CD8-positive, alpha-beta memory T cell (primary cell): ENCODE data around the gene PNMA6F. TPM values are rescaled to one million over a fixed set of nuclear protein-coding genes. Genes with fewer than 3 reads are reported as not detected.

Source experiments
- CTCF ChIA-PET: fragments of 350-600 bp; sonication (Branson Sonifier 250); formaldehyde crosslinking; loops from one replicate; lab custom pipeline; 2021; ENCODE audit warnings: antibody characterized with exemption; lab: Charles Lee
- POLR2A ChIA-PET: fragments of 350-600 bp; sonication (Branson Sonifier 250); formaldehyde crosslinking; loops from one replicate; lab custom pipeline; 2021; ENCODE audit warnings: antibody characterized with exemption; lab: Charles Lee
- DNase-seq, 5 donors: peaks; one replicate each; pipeline versions ENCODE4 v3.0.0 to v3.0.0-alpha.2; 2020 to 2022; ENCODE audit warnings: mixed read lengths in 1 of 5
- H3K27ac ChIP-seq: one replicate; pipeline ENCODE4 v1.7.0; 2013; ENCODE audit warnings: low read depth, mild to moderate bottlenecking, low read length, moderate library complexity
- H3K27me3 ChIP-seq: 2 replicates; pipeline ENCODE4 v1.7.0; 2013; ENCODE audit warnings: low read length, mild to moderate bottlenecking; ENCODE audit not compliant: insufficient read depth, poor library complexity, severe bottlenecking
- H3K36me3 ChIP-seq: 2 replicates; pipeline ENCODE4 v1.7.0; 2013; ENCODE audit warnings: mild to moderate bottlenecking, low read length, moderate library complexity; ENCODE audit not compliant: insufficient read depth
- H3K4me1 ChIP-seq: 2 replicates; pipeline ENCODE4 v1.7.0; 2013; ENCODE audit warnings: mild to moderate bottlenecking, low read length, moderate library complexity; ENCODE audit not compliant: insufficient read depth
- H3K4me3 ChIP-seq: 2 replicates; pipeline ENCODE4 v1.7.0; 2013; ENCODE audit warnings: mild to moderate bottlenecking, low read length
- H3K9me3 ChIP-seq: 2 replicates; pipeline ENCODE4 v1.7.0; 2013; ENCODE audit warnings: mild to moderate bottlenecking, low read length
- H3K27ac Mint-ChIP-seq, 8 donors: one replicate each; pipeline ENCODE4 v1.8.0; 2020 to 2021; ENCODE audit warnings: mixed read lengths in 8 of 8, mild to moderate bottlenecking in 6 of 8, inconsistent platforms in 3 of 8, moderate library complexity in 3 of 8
- H3K27me3 Mint-ChIP-seq, 2 donors: one replicate each; pipeline ENCODE4 v1.8.0; 2020 to 2021; ENCODE audit warnings: mixed read lengths in 2 of 2, mild to moderate bottlenecking in 1 of 2, moderate library complexity in 1 of 2
- H3K36me3 Mint-ChIP-seq, 3 donors: one replicate each; pipeline ENCODE4 v1.8.0; 2020 to 2021; ENCODE audit warnings: mixed read lengths in 3 of 3, inconsistent platforms in 1 of 3, mild to moderate bottlenecking in 1 of 3
- H3K4me1 Mint-ChIP-seq, 3 donors: one replicate each; pipeline ENCODE4 v1.8.0; 2020 to 2021; ENCODE audit warnings: mixed read lengths in 3 of 3, inconsistent platforms in 1 of 3, mild to moderate bottlenecking in 1 of 3
- H3K4me3 Mint-ChIP-seq, 7 donors: one replicate each; pipeline ENCODE4 v1.8.0; 2020 to 2021; ENCODE audit warnings: mixed read lengths in 7 of 7, mild to moderate bottlenecking in 6 of 7, moderate library complexity in 4 of 7, inconsistent platforms in 2 of 7
- H3K9me3 Mint-ChIP-seq, 5 donors: one replicate each; pipeline ENCODE4 v1.8.0; 2020 to 2022; ENCODE audit warnings: mixed read lengths in 5 of 5, mild to moderate bottlenecking in 3 of 5, moderate library complexity in 2 of 5, inconsistent platforms in 1 of 5
- polyA plus RNA-seq: library from polyadenylated mRNA; unstranded; fragments of 300-500 nt; fragmentation: Illumina TruSeq; gene quantifications from one replicate; pipeline ENCODE4 v1.2.3, GENCODE V29; 2021
- total RNA-seq, 2 experiments: library from RNA; stranded (reverse); gene quantifications; one replicate each; pipeline ENCODE4 v1.2.3, GENCODE V29; 2021

Gene PNMA6F
- total and polyA plus RNA-seq, 3 experiments from 2014 or later: not detected

DNA sequence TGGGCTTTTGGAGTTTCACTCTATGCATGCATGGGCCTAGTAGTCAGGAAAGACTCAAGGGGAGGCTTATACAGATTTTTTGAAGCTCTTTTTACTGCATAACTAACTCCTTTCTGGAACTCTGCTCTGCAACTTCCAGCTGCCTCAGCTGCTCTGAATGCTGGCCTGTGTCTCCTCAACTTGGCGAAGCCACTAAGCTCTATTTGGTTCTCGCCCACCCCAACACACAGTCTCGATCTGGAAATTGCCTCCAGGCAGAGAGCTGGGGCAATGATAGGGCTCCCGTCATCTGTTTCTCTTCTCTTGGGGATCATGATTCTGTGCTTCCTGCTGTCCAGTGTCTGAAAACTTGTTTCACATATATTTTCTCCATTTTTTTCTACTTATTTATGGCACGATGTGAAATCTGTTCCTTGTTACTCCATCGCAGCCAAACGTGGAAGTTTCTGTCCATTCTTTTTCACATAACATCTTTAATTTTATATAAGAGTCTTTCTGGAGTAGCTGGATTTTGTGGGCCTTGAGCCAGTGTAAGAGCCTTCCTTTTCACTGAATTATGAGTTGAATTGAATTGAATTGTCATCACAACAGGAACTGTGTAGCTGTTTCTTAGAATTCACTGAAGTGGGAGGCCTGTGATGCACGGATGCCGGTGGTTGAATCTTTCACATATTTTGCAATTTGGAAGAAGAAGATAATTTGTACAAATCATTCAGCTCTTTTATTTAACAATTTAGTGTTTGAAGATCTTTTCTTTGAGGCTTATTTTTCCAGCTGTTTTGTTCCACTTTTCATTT lies 21.4 kb upstream of the PNMA6F start:
- peaks cover 12 to 63% (median 14%) of the 10 kb centered on the region in 3 donors for H3K36me3 Mint-ChIP-seq
- H3K27me3 Mint-ChIP-seq: peaks cover 0 to 3% of the 10 kb centered on the region in 2 donors
- H3K9me3 Mint-ChIP-seq: no peaks in the 10 kb centered on the region
- Histone ChIP-seq H3K36me3 (no peaks in the 10 kb centered on the region), H3K9me3 (no peaks in the 10 kb centered on the region), H3K27me3 (no peaks in the 10 kb centered on the region), H3K4me3 (no peak overlapping the region), H3K27ac (no peak overlapping the region), H3K4me1 (peaks cover 40% of the 10 kb centered on the region)
- peak in 1 of 5 donors; percentile 11 for DNase-seq
- CTCF ChIA-PET: no interaction called here
- peak overlapping the region in 2 of 8 donors; percentile 33 to 82 for H3K27ac Mint-ChIP-seq
- H3K4me1 Mint-ChIP-seq: peaks cover 25 to 47% (median 44%) of the 10 kb centered on the region in 3 donors
- no peak overlapping the region for H3K4me3 Mint-ChIP-seq
- POLR2A ChIA-PET: interaction anchor here (0.7 kb wide), 1 partner anchor 9 kb away, joined by 3 read pairs; the partner anchor contains the start of gene ZNF275

GRCh38 chrX:153340111-153340510 lies 18.5 kb upstream of the PNMA6F start:
- H3K9me3 ChIP-seq: no peaks in the 10 kb centered on the region
- ChIA-PET POLR2A (no interaction called here), CTCF (no interaction called here)
- no peaks in the 10 kb centered on the region for H3K27me3 ChIP-seq
- no peak overlapping the region for H3K4me3 ChIP-seq
- peaks cover 36 to 73% (median 67%) of the 10 kb centered on the region in 3 donors for H3K4me1 Mint-ChIP-seq
- no peak overlapping the region for H3K27ac Mint-ChIP-seq
- peaks cover 61% of the 10 kb centered on the region for H3K4me1 ChIP-seq
- H3K36me3 ChIP-seq: no peaks in the 10 kb centered on the region
- no peaks in the 10 kb centered on the region for H3K27me3 Mint-ChIP-seq
- H3K4me3 Mint-ChIP-seq: no peak overlapping the region
- H3K27ac ChIP-seq: no peak overlapping the region
- H3K9me3 Mint-ChIP-seq: no peaks in the 10 kb centered on the region
- H3K36me3 Mint-ChIP-seq: peaks cover 12 to 52% (median 14%) of the 10 kb centered on the region in 3 donors
- no peak for DNase-seq

DNA sequence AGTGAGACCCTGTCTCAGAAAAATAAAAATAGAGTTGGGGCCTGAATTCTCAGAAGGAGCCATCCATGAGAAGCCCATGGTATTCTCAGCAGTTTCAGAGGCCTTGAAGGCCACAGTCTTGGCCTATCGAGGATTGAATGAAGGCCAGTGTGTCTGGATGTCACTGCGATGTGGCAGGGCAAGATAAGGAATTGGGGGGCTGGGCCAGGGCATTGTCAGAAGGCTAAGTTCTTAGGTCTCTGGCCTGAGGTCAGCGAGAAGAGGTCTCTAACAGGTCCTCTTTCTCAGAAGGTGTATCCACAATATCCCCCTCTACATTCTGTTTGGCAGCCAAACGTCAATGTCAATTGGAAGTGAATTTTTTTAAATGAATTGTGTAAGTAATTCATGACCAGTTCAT lies 18.1 kb upstream of the PNMA6F start:
- Histone ChIP-seq H3K36me3 (no peaks in the 10 kb centered on the region), H3K4me3 (no peak overlapping the region), H3K4me1 (peaks cover 60% of the 10 kb centered on the region), H3K27ac (no peak overlapping the region), H3K27me3 (no peaks in the 10 kb centered on the region), H3K9me3 (no peaks in the 10 kb centered on the region)
- peaks cover 12 to 47% (median 14%) of the 10 kb centered on the region in 3 donors for H3K36me3 Mint-ChIP-seq
- no peak overlapping the region for H3K27ac Mint-ChIP-seq
- no peaks in the 10 kb centered on the region for H3K27me3 Mint-ChIP-seq
- no peak for DNase-seq
- H3K4me3 Mint-ChIP-seq: no peak overlapping the region
- peaks cover 38 to 76% (median 70%) of the 10 kb centered on the region in 3 donors for H3K4me1 Mint-ChIP-seq
- H3K9me3 Mint-ChIP-seq: no peaks in the 10 kb centered on the region
- CTCF ChIA-PET: no interaction called here
- POLR2A ChIA-PET: no interaction called here

GRCh38 chrX:153338836-153339235 lies 17.3 kb upstream of the PNMA6F start:
- H3K4me3 ChIP-seq: no peak overlapping the region
- H3K36me3 ChIP-seq: no peaks in the 10 kb centered on the region
- Mint-ChIP-seq H3K36me3 (peaks cover 12 to 40% (median 14%) of the 10 kb centered on the region in 3 donors), H3K4me3 (no peak overlapping the region), H3K9me3 (no peaks in the 10 kb centered on the region), H3K4me1 (peaks cover 38 to 77% (median 70%) of the 10 kb centered on the region in 3 donors), H3K27me3 (no peaks in the 10 kb centered on the region), H3K27ac (peak overlapping the region in 2 of 8 donors; percentile 3 to 20)
- ChIA-PET CTCF (no interaction called here), POLR2A (no interaction called here)
- DNase-seq: no peak
- H3K27ac ChIP-seq: no peak overlapping the region
- H3K27me3 ChIP-seq: no peaks in the 10 kb centered on the region
- H3K4me1 ChIP-seq: peaks cover 52% of the 10 kb centered on the region
- no peaks in the 10 kb centered on the region for H3K9me3 ChIP-seq

DNA sequence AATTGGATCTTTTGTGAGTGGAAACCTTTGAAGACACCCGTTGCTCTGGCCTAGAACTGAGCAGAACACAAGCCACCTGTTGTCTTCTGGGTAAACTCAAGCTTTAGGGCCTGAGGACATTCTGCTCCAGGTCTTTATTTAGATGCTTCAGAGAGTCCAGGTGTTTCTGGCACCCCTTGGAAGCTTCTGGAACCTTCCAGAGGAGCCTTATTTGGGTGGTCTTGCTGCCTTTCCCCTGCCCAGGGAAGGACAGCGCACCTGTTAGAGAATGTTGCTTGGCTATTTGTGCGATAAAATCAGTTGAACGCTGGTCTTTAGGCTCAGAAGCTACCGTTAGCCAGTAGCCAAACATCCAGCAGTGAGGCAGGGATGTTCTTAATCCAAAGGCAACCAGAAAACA lies 15.4 kb upstream of the PNMA6F start:
- Mint-ChIP-seq H3K4me1 (peaks cover 34 to 64% (median 58%) of the 10 kb centered on the region in 3 donors), H3K36me3 (peaks cover 6 to 30% (median 11%) of the 10 kb centered on the region in 3 donors)

DNA sequence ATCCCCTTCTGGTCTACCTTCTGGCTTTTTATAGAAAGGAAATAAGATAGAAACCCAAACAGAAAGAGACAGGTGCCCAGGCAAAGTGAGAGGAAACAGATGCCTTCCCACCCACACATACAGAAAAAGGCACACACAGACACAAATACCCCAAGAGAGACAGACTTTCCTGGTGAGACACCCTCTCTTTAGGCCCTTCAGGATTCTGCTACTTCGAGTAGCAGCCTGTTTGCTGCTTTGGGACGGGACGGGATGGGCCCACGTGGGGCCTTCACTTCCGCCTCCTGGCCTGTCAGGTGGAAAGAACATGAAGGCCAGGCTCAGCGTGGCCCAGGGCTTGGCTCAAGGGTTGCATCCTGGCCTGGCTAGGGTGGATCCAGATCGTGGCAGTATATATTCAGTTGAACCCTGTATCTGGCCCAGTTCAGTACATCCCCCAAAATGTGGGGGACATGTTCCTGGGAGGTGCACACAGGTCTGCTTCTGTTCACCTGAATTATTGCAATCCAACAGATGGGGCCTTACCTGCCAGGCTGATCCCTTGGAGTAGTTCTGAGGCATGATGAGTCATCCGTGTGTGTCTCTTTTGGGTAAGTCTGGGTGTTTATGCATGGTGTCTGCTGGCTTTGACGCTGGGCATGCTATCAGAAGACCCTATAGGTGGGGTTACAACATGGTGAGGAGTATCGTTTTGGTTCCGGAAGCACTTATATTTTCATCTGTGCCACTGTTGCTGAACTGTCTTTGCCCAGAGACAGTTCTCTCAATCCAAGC lies 14.7 kb upstream of the PNMA6F start:
- no peak overlapping the region for H3K27ac ChIP-seq
- no peaks in the 10 kb centered on the region for H3K9me3 Mint-ChIP-seq
- H3K27ac Mint-ChIP-seq: peak overlapping the region in 5 of 8 donors; percentile 17 to 71 (median 41)
- H3K27me3 Mint-ChIP-seq: peaks cover 0 to 1% of the 10 kb centered on the region in 2 donors
- peak overlapping the region; percentile 5 to 91 (median 83) for H3K4me3 Mint-ChIP-seq
- H3K36me3 Mint-ChIP-seq: peaks cover 4 to 24% (median 7%) of the 10 kb centered on the region in 3 donors
- POLR2A ChIA-PET: no interaction called here
- peaks cover 32 to 57% (median 54%) of the 10 kb centered on the region in 3 donors for H3K4me1 Mint-ChIP-seq
- H3K4me1 ChIP-seq: peaks cover 36% of the 10 kb centered on the region
- no peaks in the 10 kb centered on the region for H3K9me3 ChIP-seq
- H3K36me3 ChIP-seq: no peaks in the 10 kb centered on the region
- H3K27me3 ChIP-seq: no peaks in the 10 kb centered on the region
- DNase-seq: peak in 1 of 5 donors; percentile 19
- H3K4me3 ChIP-seq: no peak overlapping the region
- CTCF ChIA-PET: no interaction called here

More for the DNA sequence above, 15.4 kb upstream of the PNMA6F start:
- Histone ChIP-seq H3K27ac (no peak overlapping the region), H3K4me3 (no peak overlapping the region), H3K9me3 (no peaks in the 10 kb centered on the region), H3K27me3 (no peaks in the 10 kb centered on the region), H3K4me1 (peaks cover 36% of the 10 kb centered on the region), H3K36me3 (no peaks in the 10 kb centered on the region)
- POLR2A ChIA-PET: no interaction called here
- Mint-ChIP-seq H3K27ac (no peak overlapping the region), H3K27me3 (peaks cover 0 to 1% of the 10 kb centered on the region in 2 donors), H3K4me3 (no peak overlapping the region), H3K9me3 (no peaks in the 10 kb centered on the region)
- DNase-seq: no peak
- CTCF ChIA-PET: no interaction called here

GRCh38 chrX:153334654-153335295 lies 13.2 kb upstream of the PNMA6F start:
- DNase-seq: no peak
- H3K4me3 Mint-ChIP-seq: peak overlapping the region; percentile 78 to 91 (median 84)
- no peaks in the 10 kb centered on the region for H3K36me3 ChIP-seq
- peak overlapping the region in 5 of 8 donors; percentile 52 to 88 (median 81) for H3K27ac Mint-ChIP-seq
- peak overlapping the region; percentile 61 for H3K27ac ChIP-seq
- peaks cover 0 to 8% of the 10 kb centered on the region in 2 donors for H3K27me3 Mint-ChIP-seq
- POLR2A ChIA-PET: interaction anchor here (1.0 kb wide), 1 partner anchor 8 kb away, joined by 3 read pairs; no protein-coding TSS in a partner anchor
- H3K4me3 ChIP-seq: peak overlapping the region; percentile 49
- no peaks in the 10 kb centered on the region for H3K27me3 ChIP-seq
- CTCF ChIA-PET: no interaction called here
- no peaks in the 10 kb centered on the region for H3K9me3 ChIP-seq
- peaks cover 36% of the 10 kb centered on the region for H3K4me1 ChIP-seq
- H3K36me3 Mint-ChIP-seq: peaks cover 4 to 16% (median 5%) of the 10 kb centered on the region in 3 donors
- no peaks in the 10 kb centered on the region for H3K9me3 Mint-ChIP-seq
- peaks cover 28 to 47% (median 43%) of the 10 kb centered on the region in 3 donors for H3K4me1 Mint-ChIP-seq
